ENCODE data around the gene AQP2. TPM values are rescaled to one million over a fixed set of nuclear protein-coding genes. Genes with fewer than 3 reads are reported as not detected.

The AQP2 gene
- total RNA-seq, 1 experiment from 2014 or later: not detected

DNA sequence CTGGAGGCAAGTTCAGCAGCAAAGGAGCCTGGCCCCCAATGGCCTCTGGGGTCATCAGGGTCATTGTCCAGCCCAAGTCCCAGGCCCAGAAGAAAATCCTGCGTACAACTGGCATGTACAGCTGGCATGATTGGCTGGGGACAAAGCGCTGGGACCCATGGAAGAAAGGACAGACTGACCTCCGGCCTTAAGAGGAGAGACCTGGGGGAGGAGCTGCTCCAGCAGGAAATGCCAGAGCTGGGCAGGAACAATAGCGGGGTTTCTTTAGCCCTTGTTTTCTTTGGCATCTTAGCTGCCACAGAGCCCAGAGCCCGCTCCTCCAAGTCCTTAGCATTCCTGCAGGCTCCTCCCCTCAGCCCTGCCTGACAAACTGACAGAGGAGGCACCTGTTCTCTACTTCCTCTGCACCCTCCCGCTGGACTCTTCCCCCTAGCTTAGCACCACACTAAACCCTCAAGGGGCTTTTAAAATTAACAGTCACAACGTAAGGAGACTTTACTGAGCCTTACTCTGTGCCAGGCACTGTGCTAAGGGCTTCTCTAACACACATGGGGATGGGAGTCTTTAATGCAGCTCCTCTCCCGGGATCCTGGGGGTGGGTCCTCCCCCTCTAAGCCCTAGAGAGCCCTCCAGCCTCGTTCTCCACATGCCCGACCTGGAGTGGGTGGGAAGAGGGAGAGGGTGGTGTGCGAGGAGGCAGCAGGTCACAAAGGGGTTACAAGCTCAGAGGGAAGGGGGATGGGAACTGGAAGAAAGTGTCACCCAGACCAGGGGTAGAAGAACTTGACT is 9.3 kb downstream of the AQP2 start:
- CTCF ChIA-PET: interaction anchor here (1.0 to 1.2 kb wide), 2 partner anchors 8 to 22 kb away, joined by 3 to 16 read pairs; no protein-coding TSS in a partner anchor

DNA sequence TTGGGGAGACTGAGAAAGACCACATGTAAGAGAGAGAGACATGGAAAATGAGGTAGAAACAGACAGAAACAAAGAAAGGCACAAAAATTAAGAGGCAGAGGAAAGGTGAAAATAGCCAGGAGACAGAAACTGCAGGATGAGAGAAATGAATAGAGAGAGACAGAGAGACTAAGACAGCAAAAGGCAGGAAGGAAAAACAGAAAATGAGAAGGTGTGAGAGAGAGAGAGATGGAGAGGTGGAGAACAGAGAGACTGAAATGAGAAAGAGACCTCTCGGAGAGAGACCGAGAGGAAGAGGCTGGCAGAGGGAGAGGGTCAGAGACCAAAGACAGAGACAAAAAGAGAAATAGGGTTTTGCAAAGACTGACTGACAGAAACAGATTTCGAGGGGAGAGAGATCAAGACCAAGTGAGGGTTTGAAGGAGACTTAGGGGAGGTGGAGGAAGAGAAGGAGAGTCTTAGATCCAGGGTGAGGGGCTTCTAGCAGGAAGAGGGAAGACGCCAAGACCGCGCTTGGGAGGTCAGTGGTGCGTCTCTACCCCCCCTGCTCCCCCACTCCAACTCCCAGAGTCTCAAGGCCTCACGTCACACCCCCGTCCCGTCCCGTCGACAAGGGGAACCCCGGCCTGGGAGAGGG is 10.1 kb downstream of the AQP2 start:
- no peaks in the 10 kb centered on the region for H3K27me3 Mint-ChIP-seq (ENCODE audit: insufficient read depth, unreplicated experiment)
- peaks cover 7% of the 10 kb centered on the region for H3K4me1 Mint-ChIP-seq (ENCODE audit: low read depth, unreplicated experiment)
- BruUV-seq (replicated peaks): no TSS peak
- H3K9me3 ChIP-seq: no peaks in the 10 kb centered on the region
- intact Hi-C loops (cut with micrococcal nuclease; ENCODE audit: unreplicated experiment): no loop called here
- TF ChIP-seq, protein P1, sequence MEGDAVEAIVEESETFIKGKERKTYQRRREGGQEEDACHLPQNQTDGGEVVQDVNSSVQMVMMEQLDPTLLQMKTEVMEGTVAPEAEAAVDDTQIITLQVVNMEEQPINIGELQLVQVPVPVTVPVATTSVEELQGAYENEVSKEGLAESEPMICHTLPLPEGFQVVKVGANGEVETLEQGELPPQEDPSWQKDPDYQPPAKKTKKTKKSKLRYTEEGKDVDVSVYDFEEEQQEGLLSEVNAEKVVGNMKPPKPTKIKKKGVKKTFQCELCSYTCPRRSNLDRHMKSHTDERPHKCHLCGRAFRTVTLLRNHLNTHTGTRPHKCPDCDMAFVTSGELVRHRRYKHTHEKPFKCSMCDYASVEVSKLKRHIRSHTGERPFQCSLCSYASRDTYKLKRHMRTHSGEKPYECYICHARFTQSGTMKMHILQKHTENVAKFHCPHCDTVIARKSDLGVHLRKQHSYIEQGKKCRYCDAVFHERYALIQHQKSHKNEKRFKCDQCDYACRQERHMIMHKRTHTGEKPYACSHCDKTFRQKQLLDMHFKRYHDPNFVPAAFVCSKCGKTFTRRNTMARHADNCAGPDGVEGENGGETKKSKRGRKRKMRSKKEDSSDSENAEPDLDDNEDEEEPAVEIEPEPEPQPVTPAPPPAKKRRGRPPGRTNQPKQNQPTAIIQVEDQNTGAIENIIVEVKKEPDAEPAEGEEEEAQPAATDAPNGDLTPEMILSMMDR (IDR thresholded peaks at IDR 0.05; ENCODE audit: insufficient read depth in 1 of 2, low read depth in 1 of 2, low read length in 1 of 2, severe bottlenecking in 1 of 2, unreplicated experiment in 1 of 2): no peak
- H3K27ac Mint-ChIP-seq (ENCODE audit: unreplicated experiment): no peak overlapping the region
- CTCF ChIA-PET: interaction anchor here (1.0 kb wide), 1 partner anchor 21 kb away, joined by 3 read pairs; no protein-coding TSS in a partner anchor
- H3K27me3 ChIP-seq (replicated peaks; ENCODE audit: control insufficient read depth, insufficient read depth, low read length): no peaks in the 10 kb centered on the region
- no peak overlapping the region for H3K4me3 ChIP-seq (ENCODE audit: low read depth, low read length)
- no peak for DNase-seq
- peaks cover 18% of the 10 kb centered on the region for H3K4me1 ChIP-seq
- POLR2A ChIA-PET: no interaction called here
- no peaks in the 10 kb centered on the region for H3K36me3 Mint-ChIP-seq (ENCODE audit: insufficient read depth, unreplicated experiment)
- no peaks in the 10 kb centered on the region for H3K36me3 ChIP-seq (ENCODE audit: control insufficient read depth, insufficient read depth, low read length)
- H3K4me3 Mint-ChIP-seq (ENCODE audit: unreplicated experiment): no peak overlapping the region
- H3K9me3 Mint-ChIP-seq (ENCODE audit: unreplicated experiment): no peaks in the 10 kb centered on the region

More for the DNA sequence above, 9.3 kb downstream of the AQP2 start:
- no peak overlapping the region for H3K4me3 ChIP-seq (ENCODE audit: low read depth, low read length)
- Mint-ChIP-seq H3K27ac (ENCODE audit: unreplicated experiment) (no peak overlapping the region), H3K36me3 (ENCODE audit: insufficient read depth, unreplicated experiment) (no peaks in the 10 kb centered on the region), H3K4me3 (ENCODE audit: unreplicated experiment) (no peak overlapping the region), H3K4me1 (ENCODE audit: low read depth, unreplicated experiment) (peaks cover 7% of the 10 kb centered on the region), H3K9me3 (ENCODE audit: unreplicated experiment) (no peaks in the 10 kb centered on the region), H3K27me3 (ENCODE audit: insufficient read depth, unreplicated experiment) (no peaks in the 10 kb centered on the region)
- BruUV-seq (replicated peaks): no TSS peak
- H3K9me3 ChIP-seq: no peaks in the 10 kb centered on the region
- DNase-seq: no peak
- POLR2A ChIA-PET: no interaction called here
- H3K27me3 ChIP-seq (replicated peaks; ENCODE audit: control insufficient read depth, insufficient read depth, low read length): no peaks in the 10 kb centered on the region
- intact Hi-C loops (cut with micrococcal nuclease; ENCODE audit: unreplicated experiment): no loop called here
- peaks cover 18% of the 10 kb centered on the region for H3K4me1 ChIP-seq
- TF ChIP-seq, protein P1 (IDR thresholded peaks at IDR 0.05; ENCODE audit: insufficient read depth in 1 of 2, low read depth in 1 of 2, low read length in 1 of 2, severe bottlenecking in 1 of 2, unreplicated experiment in 1 of 2): no peak
- H3K36me3 ChIP-seq (ENCODE audit: control insufficient read depth, insufficient read depth, low read length): no peaks in the 10 kb centered on the region

DNA sequence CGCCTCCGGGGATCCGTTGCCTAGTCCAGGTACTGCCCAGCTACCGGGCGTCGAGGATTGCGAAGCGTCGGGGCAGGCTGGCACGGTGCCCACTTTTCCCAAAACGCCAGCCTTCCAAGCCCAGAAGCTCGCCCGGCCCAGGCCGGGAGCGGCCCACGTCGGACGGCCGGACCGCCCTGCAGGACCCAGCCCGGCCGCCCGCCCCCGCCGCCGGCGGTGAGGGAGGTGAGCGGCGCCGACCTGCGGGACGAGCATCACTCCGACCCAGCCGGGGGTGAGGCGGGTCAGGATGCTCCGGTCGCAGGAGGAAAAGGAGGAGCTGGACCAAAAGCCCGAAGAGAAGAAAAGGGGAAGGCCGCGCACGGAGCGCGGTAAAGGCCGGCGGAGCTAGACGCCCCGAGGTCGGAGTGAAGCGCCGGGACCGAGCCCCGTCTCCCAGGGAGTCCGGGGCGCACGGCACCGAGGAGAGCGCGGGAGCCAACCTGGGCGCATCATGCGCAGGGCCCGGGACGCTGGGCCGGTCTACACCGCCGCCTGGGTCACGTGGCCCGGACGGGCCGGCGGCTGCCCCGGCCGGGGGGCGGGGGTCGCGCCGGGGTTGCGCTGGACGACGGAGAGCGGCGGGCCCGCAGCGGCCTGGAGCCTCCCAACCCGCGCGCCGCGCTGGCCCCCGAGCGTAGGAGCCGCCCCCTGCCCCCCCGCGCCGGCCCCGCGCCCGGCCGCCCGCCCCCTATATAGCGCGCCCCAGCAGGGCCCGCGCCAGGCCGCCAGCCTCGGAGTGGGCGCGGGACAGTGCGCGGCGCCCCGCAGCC is 10.8 kb downstream of the AQP2 start, which contains the start of gene AQP5:
Gene AQP5 (plus strand): TSS at position 762 of the 812 bp plus-strand sequence. CDS start 146 bp downstream, outside the sequence.
- Histone ChIP-seq H3K36me3 (ENCODE audit: control insufficient read depth, insufficient read depth, low read length) (no peaks in the 10 kb centered on the region), H3K4me1 (peaks cover 18% of the 10 kb centered on the region), H3K27me3 (replicated peaks; ENCODE audit: control insufficient read depth, insufficient read depth, low read length) (no peaks in the 10 kb centered on the region), H3K4me3 (ENCODE audit: low read depth, low read length) (no peak within 1 kb of the TSS), H3K9me3 (no peaks in the 10 kb centered on the region)
- H3K36me3 Mint-ChIP-seq (ENCODE audit: insufficient read depth, unreplicated experiment): no peaks in the 10 kb centered on the region
- intact Hi-C loops (cut with micrococcal nuclease; ENCODE audit: unreplicated experiment): no loop called here
- DNase-seq: no peak
- no peaks in the 10 kb centered on the region for H3K9me3 Mint-ChIP-seq (ENCODE audit: unreplicated experiment)
- H3K4me3 Mint-ChIP-seq (ENCODE audit: unreplicated experiment): no peak within 1 kb of the TSS
- TF ChIP-seq, protein P1 (IDR thresholded peaks at IDR 0.05; ENCODE audit: insufficient read depth in 1 of 2, low read depth in 1 of 2, low read length in 1 of 2, severe bottlenecking in 1 of 2, unreplicated experiment in 1 of 2): no peak
- ChIA-PET CTCF (no interaction called here), POLR2A (no interaction called here)
- no peaks in the 10 kb centered on the region for H3K27me3 Mint-ChIP-seq (ENCODE audit: insufficient read depth, unreplicated experiment)
- H3K4me1 Mint-ChIP-seq (ENCODE audit: low read depth, unreplicated experiment): peaks cover 7% of the 10 kb centered on the region
- no peak within 1 kb of the TSS for H3K27ac Mint-ChIP-seq (ENCODE audit: unreplicated experiment)
- no TSS peak for BruUV-seq (replicated peaks)
